HCT116 (cell line): Measurements from ENCODE around the gene PMF1. TPM values are rescaled to one million over a fixed set of nuclear protein-coding genes. Genes with fewer than 3 reads are reported as not detected.

Experiments
- ATAC-seq: fragments of 200-7000 bp; cut with Tn5 transposase; 2 replicates; pipeline ENCODE4 v1.9.1; 2020; ENCODE audit warnings: mild to moderate bottlenecking, moderate library complexity
- BruUV-seq: library from RNA; stranded (reverse); fragments of 400-500 nt; replicated peaks from 2 replicates; lab custom pipeline; 2021; lab: Mats Ljungman, UMichigan
- CTCF ChIA-PET: fragments of 300-600 bp; sonication (Branson Sonifier 250); formaldehyde crosslinking; loops from one replicate; lab custom pipeline; 2021; ENCODE audit warnings: antibody characterized with exemption; lab: Charles Lee
- POLR2A ChIA-PET: fragments of 300-600, 350-600 bp; sonication (Branson Sonifier 250); formaldehyde crosslinking; loops from one replicate; lab custom pipeline; 2021; ENCODE audit warnings: antibody characterized with exemption; lab: Charles Lee
- RAD21 ChIA-PET, 2 experiments: fragments of 300-600 bp; sonication (Branson Sonifier 250); formaldehyde crosslinking; loops; one replicate each; lab custom pipeline; 2023; ENCODE audit warnings: low total read pairs in 2 of 2; ENCODE audit not compliant: uncharacterized antibody in 2 of 2, unreplicated experiment in 2 of 2, low non-redundant PET in 1 of 2; lab: Charles Lee
- DNase-seq: peaks from one replicate; pipeline ENCODE4 v3.0.0-alpha.2; 2010; ENCODE audit warnings: low read depth, low spot score
- H2AFZ ChIP-seq: fragments of 200-600 bp; shearing (Covaris generic), sonication (generic); 2 replicates; pipeline ENCODE4 v1.6.1; 2017; ENCODE audit warnings: low read depth, mixed run types, mixed read lengths, antibody characterized with exemption, low read length; ENCODE audit not compliant: poor library complexity, severe bottlenecking
- H3K27ac ChIP-seq: 2 replicates; pipeline ENCODE4 v1.5.1; 2012; ENCODE audit warnings: low read depth, low read length
- H3K27me3 ChIP-seq: fragments of 200-600 bp; sonication (generic); 2 replicates; pipeline ENCODE4 v1.6.1; 2016; ENCODE audit warnings: mixed run types, low read length, mixed read lengths; ENCODE audit not compliant: insufficient read depth
- H3K36me3 ChIP-seq, 2 experiments: fragments of 200-500 bp in 1 of 2; fragments of 200-600 bp in 1 of 2; sonication (Bioruptor generic) in 1 of 2; sonication (generic) in 1 of 2; 2 replicates each; pipeline versions ENCODE4 v1.5.1 to v1.6.1; 2014 to 2016; ENCODE audit warnings: low read length in 2 of 2, inconsistent platforms in 1 of 2, mixed read lengths in 1 of 2, mixed run types in 1 of 2; ENCODE audit not compliant: insufficient read depth in 2 of 2, control insufficient read depth in 1 of 2
- H3K4me1 ChIP-seq, 2 experiments: fragments of 200-600 bp in 1 of 2; sonication (generic) in 1 of 2; 2 replicates each; pipeline versions ENCODE4 v1.5.1 to v1.6.1; 2012 to 2017; ENCODE audit warnings: low read length in 2 of 2, inconsistent platforms in 1 of 2, mild to moderate bottlenecking in 1 of 2, mixed read lengths in 1 of 2, mixed run types in 1 of 2, moderate library complexity in 1 of 2; ENCODE audit not compliant: insufficient read depth in 2 of 2, control insufficient read depth in 1 of 2
- H3K4me2 ChIP-seq: fragments of 200-600 bp; sonication (generic); 2 replicates; pipeline ENCODE4 v1.6.1; 2017; ENCODE audit warnings: mixed run types, low read length, mixed read lengths
- H3K4me3 ChIP-seq, 2 experiments: fragments of 200-600 bp in 1 of 2; sonication (generic) in 1 of 2; replicated peaks in 1 of 2; 2 replicates each; pipeline ENCODE4 v1.5.1; 2011 to 2016; ENCODE audit warnings: low read length in 2 of 2, control low read depth in 1 of 2, low read depth in 1 of 2, mild to moderate bottlenecking in 1 of 2, mixed read lengths in 1 of 2, mixed run types in 1 of 2
- H3K79me2 ChIP-seq: fragments of 200-600 bp; sonication (generic); 2 replicates; pipeline ENCODE4 v1.6.1; 2017; ENCODE audit warnings: mild to moderate bottlenecking, mixed run types, low read length, moderate library complexity, mixed read lengths; ENCODE audit not compliant: insufficient read depth
- H3K9ac ChIP-seq: fragments of 200-600 bp; sonication (generic); 2 replicates; pipeline ENCODE4 v1.6.1; 2016; ENCODE audit warnings: low read length, mixed read lengths
- H3K9me2 ChIP-seq: fragments of 200-600 bp; sonication (generic), shearing (Covaris generic); 2 replicates; pipeline ENCODE4 v1.6.1; 2017; ENCODE audit warnings: mixed run types, mild to moderate bottlenecking, moderate library complexity; ENCODE audit not compliant: insufficient read depth
- H3K9me3 ChIP-seq, 2 experiments: fragments of 200-500 bp in 1 of 2; fragments of 200-600 bp in 1 of 2; sonication (Bioruptor generic) in 1 of 2; sonication (generic) in 1 of 2; 2 replicates each; pipeline ENCODE4 v1.6.1; 2014 to 2017; ENCODE audit warnings: low read length in 2 of 2, mixed read lengths in 2 of 2, inconsistent platforms in 1 of 2, low read depth in 1 of 2, mild to moderate bottlenecking in 1 of 2, mixed run types in 1 of 2, moderate library complexity in 1 of 2; ENCODE audit not compliant: control insufficient read depth in 1 of 2, insufficient read depth in 1 of 2
- H4K20me1 ChIP-seq: fragments of 200-600 bp; sonication (generic), shearing (Covaris generic); 2 replicates; pipeline ENCODE4 v1.6.1; 2017; ENCODE audit warnings: mixed run types, mild to moderate bottlenecking, moderate library complexity; ENCODE audit not compliant: insufficient read depth
- ATF3 ChIP-seq: IDR thresholded peaks from 2 replicates; pipeline ENCODE4 v1.6.1; 2012
- CBX3 ChIP-seq: IDR thresholded peaks from 2 replicates; pipeline ENCODE4 v1.6.1; 2012; ENCODE audit warnings: low read depth
- CEBPB ChIP-seq: IDR thresholded peaks from 2 replicates; pipeline ENCODE4 v1.6.1; 2012; ENCODE audit warnings: low read depth
- CTCF ChIP-seq, 3 experiments: fragments of 200-600 bp in 1 of 3; sonication (generic) in 1 of 3; IDR thresholded peaks in 2 of 3; conservative IDR thresholded peaks in 1 of 3; 2 replicates each; pipeline ENCODE4 v1.5.1; 2012 to 2017; ENCODE audit warnings: low read depth in 2 of 3, low read length in 2 of 3, antibody characterized with exemption in 1 of 3, borderline replicate concordance in 1 of 3, control low read depth in 1 of 3, mild to moderate bottlenecking in 1 of 3, mixed read lengths in 1 of 3, mixed run types in 1 of 3, moderate library complexity in 1 of 3; ENCODE audit not compliant: insufficient read depth in 1 of 3
- EGR1 ChIP-seq: IDR thresholded peaks from 2 replicates; pipeline ENCODE4 v1.6.1; 2012; ENCODE audit warnings: low read depth
- EZH2phosphoT487 ChIP-seq: fragments of 200-600 bp; IDR thresholded peaks from 2 replicates; pipeline ENCODE4 v1.6.1; 2018; ENCODE audit warnings: antibody characterized with exemption, borderline replicate concordance
- FOSL1 ChIP-seq: IDR thresholded peaks from 2 replicates; pipeline ENCODE4 v1.6.1; 2012; ENCODE audit warnings: low read depth
- JUND ChIP-seq: IDR thresholded peaks from 2 replicates; pipeline ENCODE4 v1.6.1; 2012
- MAX ChIP-seq: IDR thresholded peaks from 2 replicates; pipeline ENCODE4 v1.6.1; 2012
- POLR2A ChIP-seq: IDR thresholded peaks from 2 replicates; pipeline ENCODE4 v1.7.0; 2011; ENCODE audit warnings: borderline replicate concordance; ENCODE audit not compliant: insufficient read depth, insufficient read length; ENCODE audit errors: extremely low read depth
- POLR2AphosphoS5 ChIP-seq: IDR thresholded peaks from 2 replicates; pipeline ENCODE4 v1.6.1; 2011; ENCODE audit warnings: mild to moderate bottlenecking, low read depth, low read length, moderate library complexity
- RAD21 ChIP-seq: IDR thresholded peaks from 2 replicates; pipeline ENCODE4 v1.6.1; 2012; ENCODE audit warnings: low read depth, mild to moderate bottlenecking
- REST ChIP-seq: IDR thresholded peaks from 2 replicates; pipeline ENCODE4 v1.6.1; 2012; ENCODE audit warnings: low read depth
- SRF ChIP-seq: IDR thresholded peaks from 2 replicates; pipeline ENCODE4 v1.6.1; 2012; ENCODE audit warnings: low read depth
- YY1 ChIP-seq: IDR thresholded peaks from 2 replicates; pipeline ENCODE4 v1.6.1; 2011; ENCODE audit warnings: low read length, low read depth, moderate library complexity, mild to moderate bottlenecking; ENCODE audit not compliant: insufficient replicate concordance; ENCODE audit errors: extremely low read depth
- ZBTB33 ChIP-seq: IDR thresholded peaks from 2 replicates; pipeline ENCODE4 v1.6.1; 2011; ENCODE audit warnings: mild to moderate bottlenecking, low read length, moderate library complexity; ENCODE audit not compliant: insufficient replicate concordance; ENCODE audit errors: extremely low read depth
- ZNF274 ChIP-seq: fragments of 200-500 bp; sonication (Bioruptor generic); IDR thresholded peaks from 2 replicates; pipeline ENCODE4 v1.6.1; 2014; ENCODE audit warnings: mild to moderate bottlenecking, low read depth, low read length, inconsistent platforms
- intact Hi-C: fragments of 100-400 bp; cut with micrococcal nuclease; formaldehyde crosslinking; loops from 2 replicates; pipeline ENCODE4 v1.10.0; 2022
- total RNA-seq: library from RNA; stranded (reverse); gene quantifications from one replicate; pipeline ENCODE4 v1.2.1, GENCODE V29; 2021; ENCODE audit not compliant: unreplicated experiment

PMF1 gene
- total RNA-seq, 1 experiment from 2014 or later = 52.6 TPM

- H3K4me2 ChIP-seq = peak within 1 kb of the TSS; percentile 32; the same call in 1 of the 2 replicates
- no peaks in the 10 kb centered on the region for H3K27me3 ChIP-seq
- H3K4me3 ChIP-seq = no peak within 1 kb of the TSS
- no peak for ATAC-seq
- TF ChIP-seq MAX = no peak
- no peak for TF ChIP-seq POLR2AphosphoS5
- no peak for TF ChIP-seq EZH2phosphoT487
- no peak for TF ChIP-seq FOSL1
- TF ChIP-seq REST = no peak
- no peak for TF ChIP-seq ZNF274
- no peak for TF ChIP-seq SRF
- no peak for TF ChIP-seq EGR1
- no peak for TF ChIP-seq RAD21
- TF ChIP-seq ZBTB33 = no peak
- no peak for TF ChIP-seq ATF3
- no peak for TF ChIP-seq POLR2A
- TF ChIP-seq CTCF (IDR thresholded peaks at IDR 0.05 in 2 of 3, conservative IDR thresholded peaks at IDR 0.05 in 1 of 3; ENCODE audit: borderline replicate concordance in 1 of 3, insufficient read depth in 1 of 3, low read depth in 2 of 3, low read length in 2 of 3) = no peak
- no peak for TF ChIP-seq CEBPB
- no peak for TF ChIP-seq JUND
- no peak for TF ChIP-seq CBX3
- no peak for TF ChIP-seq YY1
- CTCF ChIA-PET = no interaction called here
- H3K79me2 ChIP-seq = no peaks in the 10 kb centered on the region
- no peak within 1 kb of the TSS for H3K9ac ChIP-seq
- intact Hi-C loops = no loop called here
- H4K20me1 ChIP-seq = no peaks in the 10 kb centered on the region
- 0 out of 4 replicates have a peak, but pooled peaks cover 0 to 4% of the 10 kb centered on the region in 2 experiments for H3K36me3 ChIP-seq
- no peaks in the 10 kb centered on the region for H3K9me2 ChIP-seq
- RAD21 ChIA-PET = no interaction called here
- peaks cover 8 to 17% of the 10 kb centered on the region in 2 experiments for H3K4me1 ChIP-seq
- H3K9me3 ChIP-seq = no peaks in the 10 kb centered on the region
- DNase-seq = no peak
- no peak within 1 kb of the TSS for H2AFZ ChIP-seq
- BruUV-seq = no TSS peak
- POLR2A ChIA-PET = no interaction called here
- no peak within 1 kb of the TSS for H3K27ac ChIP-seq
Observed at GRCh38 chr1:156241926-156242325, 29.1 kb downstream of the PMF1 start, which contains the start of gene BGLAP. Gene BGLAP (plus strand): TSS chr1:156242184. CDS start chr1:156242232, 48 bp downstream.
